ENCODE data around the gene CACNA1B.
"Not testable (repeated sequence)": the region's sequence is repeated elsewhere in the genome, so short reads cannot be mapped to it uniquely, and the experiment has no call there.

The CACNA1B gene

GRCh38 chr9:138104251-138105122, 226.9 kb downstream of the CACNA1B start:
- DNase-seq: no peak

GRCh38 chr9:138105123-138105415, 227.5 kb downstream of the CACNA1B start:
- no peak for DNase-seq

- no peak for DNase-seq
Observed at GRCh38 chr9:138105561-138106505, 228.3 kb downstream of the CACNA1B start.

- DNase-seq: not testable (repeated sequence)
Observed at GRCh38 chr9:138107039-138107438, 229.5 kb downstream of the CACNA1B start.

- no peak for DNase-seq
Observed at GRCh38 chr9:138111607-138112006, 234.0 kb downstream of the CACNA1B start.

- no peak for DNase-seq
Observed at GRCh38 chr9:138112090-138112748, 234.6 kb downstream of the CACNA1B start.

- no peak for DNase-seq
Observed at GRCh38 chr9:138112791-138113600, 235.4 kb downstream of the CACNA1B start.

GRCh38 chr9:138113701-138114325, 236.2 kb downstream of the CACNA1B start:
- not testable (repeated sequence) for DNase-seq

- DNase-seq: no peak
Observed at GRCh38 chr9:138114501-138115245, 237.1 kb downstream of the CACNA1B start.

- no peak for DNase-seq
Observed at GRCh38 chr9:138115506-138115905, 237.9 kb downstream of the CACNA1B start.

GRCh38 chr9:138116521-138116920, 238.9 kb downstream of the CACNA1B start:
- no peak for DNase-seq

GRCh38 chr9:138117101-138117750, 239.6 kb downstream of the CACNA1B start:
- DNase-seq: no peak

- no peak for DNase-seq
Observed at GRCh38 chr9:138117836-138118235, 240.3 kb downstream of the CACNA1B start.

- no peak for DNase-seq
Observed at GRCh38 chr9:138118601-138119071, 241.1 kb downstream of the CACNA1B start.

- DNase-seq: no peak
Observed at GRCh38 chr9:138119202-138120027, 241.8 kb downstream of the CACNA1B start.

GRCh38 chr9:138120072-138120471, 242.5 kb downstream of the CACNA1B start:
- DNase-seq: no peak

- DNase-seq: no peak
Observed at GRCh38 chr9:138120511-138121437, 243.2 kb downstream of the CACNA1B start.

- DNase-seq: no peak
Observed at GRCh38 chr9:138121438-138122050, 244.0 kb downstream of the CACNA1B start.
